ENCODE data around the gene STPG4.

GRCh38 chr2:47196046-47196445, 40.9 kb upstream of the STPG4 start:
- TF ChIP-seq, protein P1, sequence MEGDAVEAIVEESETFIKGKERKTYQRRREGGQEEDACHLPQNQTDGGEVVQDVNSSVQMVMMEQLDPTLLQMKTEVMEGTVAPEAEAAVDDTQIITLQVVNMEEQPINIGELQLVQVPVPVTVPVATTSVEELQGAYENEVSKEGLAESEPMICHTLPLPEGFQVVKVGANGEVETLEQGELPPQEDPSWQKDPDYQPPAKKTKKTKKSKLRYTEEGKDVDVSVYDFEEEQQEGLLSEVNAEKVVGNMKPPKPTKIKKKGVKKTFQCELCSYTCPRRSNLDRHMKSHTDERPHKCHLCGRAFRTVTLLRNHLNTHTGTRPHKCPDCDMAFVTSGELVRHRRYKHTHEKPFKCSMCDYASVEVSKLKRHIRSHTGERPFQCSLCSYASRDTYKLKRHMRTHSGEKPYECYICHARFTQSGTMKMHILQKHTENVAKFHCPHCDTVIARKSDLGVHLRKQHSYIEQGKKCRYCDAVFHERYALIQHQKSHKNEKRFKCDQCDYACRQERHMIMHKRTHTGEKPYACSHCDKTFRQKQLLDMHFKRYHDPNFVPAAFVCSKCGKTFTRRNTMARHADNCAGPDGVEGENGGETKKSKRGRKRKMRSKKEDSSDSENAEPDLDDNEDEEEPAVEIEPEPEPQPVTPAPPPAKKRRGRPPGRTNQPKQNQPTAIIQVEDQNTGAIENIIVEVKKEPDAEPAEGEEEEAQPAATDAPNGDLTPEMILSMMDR (IDR thresholded peaks at IDR 0.05; ENCODE audit: insufficient read depth, low read depth, low read length): no peak
- no peak for TF ChIP-seq EZH2 (IDR thresholded peaks at IDR 0.05; ENCODE audit: insufficient read depth, low read length)

Measured in astrocyte (in vitro differentiated cells and primary cell).